ENCODE measurements around the gene FAM222A. TPM values are rescaled to one million over a fixed set of nuclear protein-coding genes. Genes with fewer than 3 reads are reported as not detected.

Gene FAM222A
- total and polyA plus RNA-seq, 2 experiments from 2014 or later, result 0.97 TPM; not detected in 1

GRCh38 chr12:109735825-109736551 lies 22.4 kb downstream of the FAM222A start:
- Histone ChIP-seq H3K9me2 (ENCODE audit: insufficient read depth) (no peaks in the 10 kb centered on the region), H3K4me3 (no peak overlapping the region), H2AFZ (no peak overlapping the region), H3K9ac (no peak overlapping the region), H3K9me3 (ENCODE audit: low read depth) (no peaks in the 10 kb centered on the region), H3K36me3 (ENCODE audit: low read depth) (no peaks in the 10 kb centered on the region), H3K27ac (no peak overlapping the region), H3K4me2 (ENCODE audit: unreplicated experiment) (no peak overlapping the region), H3K79me2 (ENCODE audit: insufficient read depth) (no peaks in the 10 kb centered on the region), H4K20me1 (ENCODE audit: insufficient read depth) (no peaks in the 10 kb centered on the region), H3K4me1 (ENCODE audit: insufficient read depth) (no peaks in the 10 kb centered on the region), H3K27me3 (replicated peaks; ENCODE audit: insufficient read depth) (peaks cover 24% of the 10 kb centered on the region), H3F3A (ENCODE audit: insufficient read depth) (no peaks in the 10 kb centered on the region)
- 35 to 44% methylated on average over 9 of the region's 9 CpGs for WGBS, 2 experiments (ENCODE audit: low coverage in 1 of 2, low lambda C conversion rate in 2 of 2, missing lambda C conversion rate in 2 of 2)
- TF ChIP-seq EZH2phosphoT487 (IDR thresholded peaks at IDR 0.05; ENCODE audit: insufficient read depth, low read depth) (no peak), EZH2 (IDR thresholded peaks at IDR 0.05; ENCODE audit: insufficient read depth, poor library complexity, severe bottlenecking) (no peak)
- DNase-seq, result no peak
- in situ Hi-C loops (cut with MboI), result no loop called here

DNA sequence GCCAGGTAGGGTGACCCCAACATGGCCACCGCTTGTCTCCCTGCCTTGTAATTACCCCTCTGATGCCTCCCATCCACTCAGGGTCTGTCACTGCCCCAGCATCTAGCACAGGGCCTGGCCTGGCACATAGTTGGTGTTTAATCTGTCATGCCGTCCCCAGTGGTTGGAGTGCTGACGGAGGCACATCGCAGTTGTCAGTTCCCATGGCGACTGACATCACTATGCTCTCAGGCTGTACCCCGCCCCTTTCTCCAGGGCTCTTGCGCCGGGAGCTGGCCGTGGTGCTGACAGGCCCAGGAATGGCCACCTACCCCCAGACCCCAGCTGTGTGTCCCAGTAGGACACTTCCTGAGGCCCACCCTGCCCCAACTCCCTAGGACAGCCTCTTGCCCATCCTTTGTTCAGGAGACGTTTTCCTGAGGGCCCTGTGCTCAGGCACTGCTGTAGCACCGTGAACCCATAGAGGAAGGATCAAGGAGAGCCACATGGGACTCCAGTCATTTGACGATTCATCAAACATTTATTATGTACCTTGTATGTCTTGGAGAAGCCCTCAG lies 23.0 kb downstream of the FAM222A start:
- H4K20me1 ChIP-seq (ENCODE audit: insufficient read depth), result no peaks in the 10 kb centered on the region
- H3K79me2 ChIP-seq (ENCODE audit: insufficient read depth), result no peaks in the 10 kb centered on the region
- H3K36me3 ChIP-seq (ENCODE audit: low read depth), result no peaks in the 10 kb centered on the region
- no peaks in the 10 kb centered on the region for H3K4me1 ChIP-seq (ENCODE audit: insufficient read depth)
- in situ Hi-C loops (cut with MboI), result no loop called here
- H3F3A ChIP-seq (ENCODE audit: insufficient read depth), result no peaks in the 10 kb centered on the region
- no peak overlapping the region for H3K9ac ChIP-seq
- no peaks in the 10 kb centered on the region for H3K9me2 ChIP-seq (ENCODE audit: insufficient read depth)
- H3K4me3 ChIP-seq, result no peak overlapping the region
- DNase-seq, result peak; percentile 78
- TF ChIP-seq EZH2phosphoT487 (IDR thresholded peaks at IDR 0.05; ENCODE audit: insufficient read depth, low read depth) (no peak), EZH2 (IDR thresholded peaks at IDR 0.05; ENCODE audit: insufficient read depth, poor library complexity, severe bottlenecking) (no peak)
- no peak overlapping the region for H3K4me2 ChIP-seq (ENCODE audit: unreplicated experiment)
- WGBS, 2 experiments (ENCODE audit: low coverage in 1 of 2, low lambda C conversion rate in 2 of 2, missing lambda C conversion rate in 2 of 2), result 20 to 26% methylated on average over 12 of the region's 12 CpGs
- no peaks in the 10 kb centered on the region for H3K9me3 ChIP-seq (ENCODE audit: low read depth)
- H2AFZ ChIP-seq, result no peak overlapping the region
- no peak overlapping the region for H3K27ac ChIP-seq
- H3K27me3 ChIP-seq (replicated peaks; ENCODE audit: insufficient read depth), result peaks cover 24% of the 10 kb centered on the region

- H3K4me2 ChIP-seq (ENCODE audit: unreplicated experiment), result no peak overlapping the region
- H3K9me2 ChIP-seq (ENCODE audit: insufficient read depth), result no peaks in the 10 kb centered on the region
- H3K27ac ChIP-seq, result no peak overlapping the region
- no peaks in the 10 kb centered on the region for H3K4me1 ChIP-seq (ENCODE audit: insufficient read depth)
- WGBS, 2 experiments (ENCODE audit: low coverage in 1 of 2, low lambda C conversion rate in 2 of 2, missing lambda C conversion rate in 2 of 2), result 11 to 17% methylated on average over 1 of the region's 1 CpG
- no peak overlapping the region for H2AFZ ChIP-seq
- DNase-seq, result no peak
- H3K9me3 ChIP-seq (ENCODE audit: low read depth), result no peaks in the 10 kb centered on the region
- no peaks in the 10 kb centered on the region for H3F3A ChIP-seq (ENCODE audit: insufficient read depth)
- H3K36me3 ChIP-seq (ENCODE audit: low read depth), result no peaks in the 10 kb centered on the region
- peaks cover 24% of the 10 kb centered on the region for H3K27me3 ChIP-seq (replicated peaks; ENCODE audit: insufficient read depth)
- no peaks in the 10 kb centered on the region for H3K79me2 ChIP-seq (ENCODE audit: insufficient read depth)
- TF ChIP-seq EZH2phosphoT487 (IDR thresholded peaks at IDR 0.05; ENCODE audit: insufficient read depth, low read depth) (no peak), EZH2 (IDR thresholded peaks at IDR 0.05; ENCODE audit: insufficient read depth, poor library complexity, severe bottlenecking) (no peak)
- H3K4me3 ChIP-seq, result no peak overlapping the region
- no peak overlapping the region for H3K9ac ChIP-seq
- in situ Hi-C loops (cut with MboI), result no loop called here
- no peaks in the 10 kb centered on the region for H4K20me1 ChIP-seq (ENCODE audit: insufficient read depth)
These were observed 23.5 kb downstream of the FAM222A start for GRCh38 chr12:109737126-109737525.

- no peaks in the 10 kb centered on the region for H3K4me1 ChIP-seq (ENCODE audit: insufficient read depth)
- H3F3A ChIP-seq (ENCODE audit: insufficient read depth), result no peaks in the 10 kb centered on the region
- H3K9ac ChIP-seq, result no peak overlapping the region
- no peak overlapping the region for H3K27ac ChIP-seq
- H3K9me2 ChIP-seq (ENCODE audit: insufficient read depth), result no peaks in the 10 kb centered on the region
- no peak overlapping the region for H3K4me3 ChIP-seq
- DNase-seq, result no peak
- TF ChIP-seq EZH2 (IDR thresholded peaks at IDR 0.05; ENCODE audit: insufficient read depth, poor library complexity, severe bottlenecking) (no peak), EZH2phosphoT487 (IDR thresholded peaks at IDR 0.05; ENCODE audit: insufficient read depth, low read depth) (no peak)
- no peak overlapping the region for H2AFZ ChIP-seq
- H3K9me3 ChIP-seq (ENCODE audit: low read depth), result no peaks in the 10 kb centered on the region
- H3K4me2 ChIP-seq (ENCODE audit: unreplicated experiment), result no peak overlapping the region
- H3K36me3 ChIP-seq (ENCODE audit: low read depth), result no peaks in the 10 kb centered on the region
- H4K20me1 ChIP-seq (ENCODE audit: insufficient read depth), result no peaks in the 10 kb centered on the region
- H3K79me2 ChIP-seq (ENCODE audit: insufficient read depth), result no peaks in the 10 kb centered on the region
- WGBS, 2 experiments (ENCODE audit: low coverage in 1 of 2, low lambda C conversion rate in 2 of 2, missing lambda C conversion rate in 2 of 2), result 54 to 56% methylated on average over 7 of the region's 7 CpGs
- in situ Hi-C loops (cut with MboI), result no loop called here
- peaks cover 24% of the 10 kb centered on the region for H3K27me3 ChIP-seq (replicated peaks; ENCODE audit: insufficient read depth)
These were observed 24.0 kb downstream of the FAM222A start for GRCh38 chr12:109737631-109738030.

Data from GM23248 (cell line).